Upper lobe of left lung (tissue), 6 donors: Measurements from ENCODE around the gene CA5A. TPM values are rescaled to one million over a fixed set of nuclear protein-coding genes. Genes with fewer than 3 reads are reported as not detected.

Experiments
- ATAC-seq, 2 donors: fragments of 200-7000 bp; cut with Tn5 transposase; one replicate each; pipeline ENCODE4 v1.9.1; 2022; ENCODE audit warnings: mild to moderate bottlenecking in 2 of 2, moderate library complexity in 2 of 2; ENCODE audit not compliant: low FRiP score in 2 of 2
- DNase-seq, 2 donors: peaks; one replicate each; pipeline ENCODE4 v3.0.0-alpha.2; 2019 to 2020
- H3K27ac ChIP-seq, 4 donors: fragments of 200-600 bp; sonication (generic); one replicate each; pipeline ENCODE4 v1.5.1; 2016 to 2019
- H3K27me3 ChIP-seq, 4 donors: fragments of 200-600 bp; sonication (generic); one replicate each; pipeline ENCODE4 v1.5.1; 2017 to 2019
- H3K36me3 ChIP-seq, 4 donors: fragments of 200-600 bp; sonication (generic); one replicate each; pipeline ENCODE4 v1.5.1; 2016 to 2019
- H3K4me1 ChIP-seq, 4 donors: fragments of 200-600 bp; sonication (generic); one replicate each; pipeline ENCODE4 v1.5.1; 2018 to 2019
- H3K4me3 ChIP-seq, 4 donors: fragments of 200-600 bp; sonication (generic); one replicate each; pipeline ENCODE4 v1.5.1; 2017 to 2019; ENCODE audit warnings: mild to moderate bottlenecking in 2 of 4, moderate library complexity in 1 of 4
- H3K9me3 ChIP-seq, 4 donors: fragments of 200-600 bp; sonication (generic); one replicate each; pipeline ENCODE4 v1.5.1; 2018 to 2019
- EP300 ChIP-seq, 4 donors: sonication (generic); formaldehyde crosslinking; IDR thresholded peaks; one replicate each; pipeline ENCODE4 v1.5.1; 2017; ENCODE audit warnings: antibody characterized with exemption in 4 of 4, control low read depth in 2 of 4
- POLR2A ChIP-seq, 4 donors: fragments of 450-650 bp; IDR thresholded peaks; one replicate each; pipeline ENCODE4 v1.5.1; 2016 to 2017; ENCODE audit warnings: antibody characterized with exemption in 4 of 4, mild to moderate bottlenecking in 2 of 4
- POLR2AphosphoS5 ChIP-seq, 2 donors: sonication (generic); formaldehyde crosslinking; IDR thresholded peaks; one replicate each; pipeline ENCODE4 v1.5.1; 2017; ENCODE audit warnings: antibody characterized with exemption in 2 of 2
- WGBS, 2 donors: methylation state at CpG; one replicate each; pipeline ENCODE4 v1.1.5; 2017 to 2018; 5-methylcytosine and 5-hydroxymethylcytosine counted together
- small RNA-seq, 4 donors: library from RNA; depleted of rRNA; stranded (forward); fragments of <200 nt; gene quantifications; one replicate each; pipeline ENCODE3, GENCODE V24; 2016
- total RNA-seq, 6 donors: library from RNA; depleted of rRNA in 4 of 6; stranded (reverse); fragments of >200 nt in 4 of 6; gene quantifications; one replicate each; pipeline versions ENCODE4 v1.1.0 to v1.2.1, GENCODE V29; 2016 to 2021
- TF ChIP-seq, protein P1 (sequence below), 6 experiments: fragments of 450-650 bp in 4 of 6; fragments of 200-600 bp in 2 of 6; sonication (generic) in 2 of 6; IDR thresholded peaks; one replicate each; pipeline ENCODE4 v1.5.1; 2016 to 2019; ENCODE audit warnings: antibody characterized with exemption in 6 of 6
- donor health status: DM: no; HTN: no; CAD: no; lungs with moderate emphysema.
- donor health status: DM: no; HTN: yes; CAD: no; lungs with severe emphysema.

The CA5A gene
- total RNA-seq, 6 donors from 2014 or later, result under 0.01 to 0.20 (median 0.11) TPM; not detected in 3

DNA sequence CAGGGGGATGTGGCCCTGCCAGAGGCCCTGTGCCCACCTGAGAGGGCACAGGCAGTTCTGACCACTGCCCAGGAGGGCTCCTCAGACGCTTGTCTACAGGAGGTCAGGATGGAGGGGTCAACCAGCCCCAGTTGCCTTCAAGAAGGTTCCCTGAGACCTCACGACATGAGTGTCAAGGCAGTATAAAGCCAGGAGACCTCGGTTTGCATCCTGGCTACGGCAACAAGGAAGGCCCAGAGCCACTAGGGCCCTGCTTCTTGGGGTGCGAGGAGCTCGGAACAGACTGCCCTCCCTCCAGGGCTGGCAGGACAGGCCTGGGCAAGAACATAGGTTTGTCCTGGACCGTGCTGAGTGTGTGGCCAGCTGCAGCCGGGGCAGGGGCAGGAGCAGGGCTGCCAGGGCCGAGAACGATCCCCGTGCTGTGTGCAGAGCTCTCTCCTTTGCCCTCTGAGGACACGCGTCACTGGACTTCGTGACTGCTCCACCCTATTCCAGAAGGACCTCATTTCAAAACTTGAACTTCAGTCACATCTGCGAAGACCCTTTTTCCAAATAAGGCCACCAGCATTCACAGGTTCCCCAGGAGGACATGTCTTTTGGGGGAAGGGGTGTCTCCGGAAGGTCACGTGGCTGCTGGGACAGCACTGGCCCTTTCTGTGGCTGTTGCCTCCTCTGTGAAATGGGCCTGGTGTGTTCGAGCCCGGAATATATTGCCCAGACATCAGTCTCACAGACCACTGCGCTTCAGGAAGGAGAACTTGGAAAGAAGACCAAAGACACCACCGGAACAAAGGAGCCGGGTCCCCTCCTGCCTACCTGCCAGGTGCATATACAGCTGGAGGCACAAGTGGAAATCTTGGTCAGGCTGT, 94.8 kb downstream of the CA5A start:
- no peak overlapping the region for H3K27ac ChIP-seq
- peak in 1 of 2 donors; percentile 46 for DNase-seq
- 94% methylated on average over 15 to 19 of the region's 22 CpGs for WGBS, 2 donors

DNA sequence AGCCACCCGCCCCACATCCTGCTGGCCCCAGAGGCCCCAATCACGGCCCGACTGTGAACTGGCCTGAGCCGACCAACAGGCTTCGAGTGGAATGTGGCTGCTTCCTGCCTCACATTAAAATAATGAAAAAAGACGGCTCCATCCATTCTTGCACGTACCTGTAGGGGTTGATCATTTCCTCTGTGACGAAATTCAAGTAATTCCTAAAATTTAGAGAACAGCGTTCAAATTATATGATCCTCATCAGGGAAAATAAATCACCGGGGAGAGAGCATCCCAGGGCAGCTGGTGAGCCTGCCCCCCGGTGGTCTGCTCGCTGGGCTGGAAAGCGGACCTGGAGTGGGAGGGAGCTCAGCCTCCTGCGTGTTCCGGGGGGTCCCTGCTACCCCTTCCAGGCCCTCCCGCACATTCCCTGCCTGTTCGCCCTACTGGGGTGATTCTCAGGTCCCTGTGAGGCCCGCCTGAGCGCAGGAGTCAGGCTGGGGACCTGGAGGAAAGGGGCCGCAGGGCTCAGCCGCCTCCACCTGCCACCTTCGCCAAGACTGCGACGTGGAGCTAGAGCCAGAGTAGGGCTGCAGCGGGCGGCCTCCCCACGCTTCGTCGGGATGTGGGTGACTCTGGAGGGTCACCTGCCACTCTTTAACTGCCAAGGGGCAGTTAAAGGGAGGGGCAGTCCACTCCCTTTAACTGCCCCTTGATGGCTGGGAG, 95.9 kb downstream of the CA5A start:
- Histone ChIP-seq H3K9me3 (no peaks in the 10 kb centered on the region), H3K27me3 (no peaks in the 10 kb centered on the region), H3K27ac (no peak overlapping the region), H3K4me1 (peaks cover 0 to 4% (median 0%) of the 10 kb centered on the region in 4 donors), H3K36me3 (peaks cover 0 to 13% (median 5%) of the 10 kb centered on the region in 4 donors), H3K4me3 (no peak overlapping the region)
- 69 to 88% methylated on average over 13 to 25 of the region's 29 CpGs for WGBS, 2 donors
- ATAC-seq, result no peak
- DNase-seq, result peak in 1 of 2 donors; percentile 71
- no peak for TF ChIP-seq EP300 (IDR thresholded peaks at IDR 0.05)

More for the DNA sequence above, 94.8 kb downstream of the CA5A start:
- Histone ChIP-seq H3K4me3 (no peak overlapping the region), H3K36me3 (peaks cover 0 to 9% (median 5%) of the 10 kb centered on the region in 4 donors), H3K4me1 (peaks cover 0 to 4% (median 0%) of the 10 kb centered on the region in 4 donors), H3K9me3 (no peaks in the 10 kb centered on the region), H3K27me3 (no peaks in the 10 kb centered on the region)
- ATAC-seq, result no peak
- no peak for TF ChIP-seq POLR2A (IDR thresholded peaks at IDR 0.05)
- no peak for TF ChIP-seq POLR2AphosphoS5 (IDR thresholded peaks at IDR 0.05)
- no peak for TF ChIP-seq EP300 (IDR thresholded peaks at IDR 0.05)
- TF ChIP-seq, protein P1, sequence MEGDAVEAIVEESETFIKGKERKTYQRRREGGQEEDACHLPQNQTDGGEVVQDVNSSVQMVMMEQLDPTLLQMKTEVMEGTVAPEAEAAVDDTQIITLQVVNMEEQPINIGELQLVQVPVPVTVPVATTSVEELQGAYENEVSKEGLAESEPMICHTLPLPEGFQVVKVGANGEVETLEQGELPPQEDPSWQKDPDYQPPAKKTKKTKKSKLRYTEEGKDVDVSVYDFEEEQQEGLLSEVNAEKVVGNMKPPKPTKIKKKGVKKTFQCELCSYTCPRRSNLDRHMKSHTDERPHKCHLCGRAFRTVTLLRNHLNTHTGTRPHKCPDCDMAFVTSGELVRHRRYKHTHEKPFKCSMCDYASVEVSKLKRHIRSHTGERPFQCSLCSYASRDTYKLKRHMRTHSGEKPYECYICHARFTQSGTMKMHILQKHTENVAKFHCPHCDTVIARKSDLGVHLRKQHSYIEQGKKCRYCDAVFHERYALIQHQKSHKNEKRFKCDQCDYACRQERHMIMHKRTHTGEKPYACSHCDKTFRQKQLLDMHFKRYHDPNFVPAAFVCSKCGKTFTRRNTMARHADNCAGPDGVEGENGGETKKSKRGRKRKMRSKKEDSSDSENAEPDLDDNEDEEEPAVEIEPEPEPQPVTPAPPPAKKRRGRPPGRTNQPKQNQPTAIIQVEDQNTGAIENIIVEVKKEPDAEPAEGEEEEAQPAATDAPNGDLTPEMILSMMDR (IDR thresholded peaks at IDR 0.05), result no peak

DNA sequence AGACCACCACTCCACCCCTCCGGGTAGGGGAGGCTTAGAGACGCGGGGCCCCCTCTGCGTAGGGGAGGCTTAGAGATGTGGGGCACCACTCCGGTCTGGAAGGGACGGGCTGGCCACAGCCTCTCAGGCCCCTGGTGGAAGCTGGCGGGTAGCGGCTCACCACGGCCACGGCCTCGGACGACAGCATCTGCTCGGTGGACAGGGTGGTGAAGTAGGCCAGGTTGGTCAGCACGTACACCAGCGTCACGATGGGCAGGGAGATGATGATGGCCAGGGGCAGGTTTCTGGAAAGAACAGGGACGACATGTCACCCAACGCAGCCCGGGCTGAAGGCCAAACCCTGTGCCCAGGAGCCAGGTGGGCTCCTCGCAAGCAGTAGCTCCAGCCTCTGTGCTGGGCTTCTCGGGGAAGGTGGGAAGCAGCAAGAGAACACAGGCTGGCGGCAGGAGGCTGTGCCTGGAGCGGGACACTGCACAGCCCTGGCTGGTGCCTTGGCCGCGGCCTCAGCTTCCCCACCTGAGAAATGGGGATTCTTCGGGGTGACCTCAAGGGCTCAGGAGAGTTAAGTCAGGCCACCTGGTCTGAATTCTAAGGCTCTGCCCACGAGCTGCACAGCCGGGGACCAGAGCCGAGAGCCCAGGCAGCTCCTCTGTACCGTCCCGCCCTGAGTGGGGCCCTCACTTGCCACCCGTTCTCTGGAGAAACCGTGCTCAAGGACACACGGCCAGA, 96.6 kb downstream of the CA5A start:
- Histone ChIP-seq H3K36me3 (peaks cover 0 to 13% (median 5%) of the 10 kb centered on the region in 4 donors), H3K27ac (no peak overlapping the region)

DNA sequence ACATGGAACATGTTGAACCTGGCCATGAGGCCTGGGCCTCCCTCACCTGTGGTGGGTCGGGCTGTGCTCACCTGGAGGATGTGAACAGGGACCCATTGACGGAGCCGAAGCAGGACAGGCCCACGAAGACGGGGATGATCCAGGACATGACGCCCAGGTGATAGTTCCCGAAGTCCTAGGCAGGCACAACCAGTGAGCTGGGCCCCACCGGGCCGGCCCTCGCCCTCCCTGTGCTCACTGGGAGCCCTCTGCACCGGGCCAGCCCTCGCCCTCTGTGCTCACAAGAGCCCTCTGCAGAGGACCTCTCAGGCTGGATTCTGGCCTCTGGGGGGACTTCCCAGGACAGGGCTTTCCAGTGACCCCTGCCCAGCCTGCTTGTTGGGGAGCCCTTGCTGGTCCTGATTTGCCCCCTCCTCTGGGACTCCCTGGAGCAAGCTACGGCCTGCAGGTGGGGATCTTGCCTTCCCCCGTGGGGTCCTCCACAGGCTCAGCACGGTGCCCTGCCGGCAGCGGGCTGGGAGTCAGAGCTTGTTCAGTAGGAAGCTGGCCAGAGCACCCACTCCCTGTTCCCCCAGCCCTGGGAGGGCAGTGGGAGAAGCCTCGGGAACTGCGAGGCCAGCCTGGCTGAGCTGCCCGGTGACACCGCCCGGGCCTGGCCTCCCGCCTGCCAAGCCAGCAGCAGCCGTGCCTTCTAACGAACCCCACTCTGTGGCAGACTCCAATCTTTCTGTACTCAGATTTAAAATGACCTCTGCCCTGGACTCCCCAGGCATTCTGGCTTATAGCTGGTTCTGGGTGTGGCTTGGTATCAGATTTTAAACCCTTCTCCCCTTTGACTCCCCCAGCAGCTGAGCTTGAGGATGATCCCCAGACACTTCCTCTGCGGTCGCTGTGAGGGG, 97.4 kb downstream of the CA5A start:
- WGBS, 2 donors, result 83 to 91% methylated on average over 5 to 26 of the region's 27 CpGs
- no peak overlapping the region for H3K27ac ChIP-seq

More for the DNA sequence above, 96.6 kb downstream of the CA5A start:
- WGBS, 2 donors, result 90 to 94% methylated on average over 15 to 31 of the region's 34 CpGs
- H3K4me1 ChIP-seq, result peaks cover 0 to 4% (median 0%) of the 10 kb centered on the region in 4 donors
- H3K4me3 ChIP-seq, result no peak overlapping the region
- no peaks in the 10 kb centered on the region for H3K9me3 ChIP-seq
- no peak for ATAC-seq
- DNase-seq, result peak in 1 of 2 donors; percentile 78
- no peak for TF ChIP-seq POLR2A (IDR thresholded peaks at IDR 0.05)
- no peak for TF ChIP-seq EP300 (IDR thresholded peaks at IDR 0.05)
- no peaks in the 10 kb centered on the region for H3K27me3 ChIP-seq

More for the DNA sequence above, 97.4 kb downstream of the CA5A start:
- Histone ChIP-seq H3K36me3 (peaks cover 0 to 13% (median 5%) of the 10 kb centered on the region in 4 donors), H3K4me1 (peaks cover 0 to 4% (median 0%) of the 10 kb centered on the region in 4 donors), H3K27me3 (no peaks in the 10 kb centered on the region), H3K4me3 (no peak overlapping the region), H3K9me3 (no peaks in the 10 kb centered on the region)
- DNase-seq (peak in 1 of 2 donors; percentile 75), ATAC-seq (no peak)
- TF ChIP-seq EP300 (IDR thresholded peaks at IDR 0.05) (no peak), POLR2AphosphoS5 (IDR thresholded peaks at IDR 0.05) (no peak), POLR2A (IDR thresholded peaks at IDR 0.05) (no peak)
- TF ChIP-seq, protein P1 (IDR thresholded peaks at IDR 0.05), result no peak

Small RNA genes lying within 50 kb of the gene (small RNA-seq; reads per million reads assigned to genes)
- gene AC127455.1, result 0 reads per million in 4 donors

Other genes starting within 250 kb of the CA5A start
- 100 to 1,000 TPM in 2 of 6 donors, 10 to 100 TPM in 4; 30.7 to 248 (median 37.5) TPM for gene KLHDC4, start 170.5 kb downstream of the CA5A start, total RNA-seq
- 10 to 100 TPM in 2 of 6 donors, 1 to 10 TPM in 4; 4.7 to 20.4 (median 8.5) TPM for gene SLC7A5, start 67.0 kb downstream of the CA5A start, total RNA-seq
- gene BANP, start 14.9 kb upstream of the CA5A start, total RNA-seq, result 10 to 100 TPM; 15.2 to 47.1 (median 24.4) TPM